ENCODE data around the gene IFI44. TPM values are rescaled to one million over a fixed set of nuclear protein-coding genes. Genes with fewer than 3 reads are reported as not detected.

The IFI44 gene
- total RNA-seq, 2 experiments from 2014 or later, result 43.1 to 55.4 TPM

DNA sequence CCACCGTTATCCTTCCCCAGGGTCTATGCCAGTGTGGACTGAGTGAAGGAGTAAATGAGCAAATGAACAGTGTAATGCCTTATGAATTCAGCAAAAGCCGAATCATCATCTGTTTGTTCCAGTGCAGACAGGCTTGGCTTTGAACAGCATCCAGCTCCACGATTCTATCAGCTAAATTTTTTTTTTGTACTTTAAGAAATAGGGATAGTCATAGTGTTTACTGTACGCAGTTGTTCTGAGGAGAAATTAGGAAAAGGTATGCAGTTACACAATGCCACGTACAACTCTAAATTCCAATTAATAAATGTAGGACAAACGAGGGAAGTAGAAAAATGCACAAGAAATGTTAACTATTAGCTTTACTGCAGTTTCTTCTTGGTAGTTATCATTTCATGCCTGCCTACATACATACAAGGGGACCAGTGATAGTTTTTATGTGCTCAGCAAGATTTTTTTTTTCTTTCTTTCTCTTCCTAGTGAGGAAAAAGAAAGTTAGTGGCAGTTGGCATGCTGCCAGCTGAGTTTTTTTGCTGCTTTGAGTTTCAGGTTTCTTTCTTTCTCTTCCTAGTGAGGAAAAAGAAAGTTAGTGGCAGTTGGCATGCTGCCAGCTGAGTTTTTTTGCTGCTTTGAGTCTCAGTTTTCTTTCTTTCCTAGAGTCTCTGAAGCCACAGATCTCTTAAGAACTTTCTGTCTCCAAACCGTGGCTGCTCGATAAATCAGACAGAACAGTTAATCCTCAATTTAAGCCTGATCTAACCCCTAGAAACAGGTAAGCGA lies 29.6 kb upstream of the IFI44 start, which contains the start of gene IFI44L:
TSS of gene IFI44L (plus strand) at position 646 of the 777 bp plus-strand sequence. CDS start 7,468 bp downstream, outside the sequence.
- peak within 1 kb of the TSS; percentile 98 for H3K27ac Mint-ChIP-seq
- H3K36me3 Mint-ChIP-seq (ENCODE audit: low read depth), result peaks cover 23% of the 10 kb centered on the region
- ATAC-seq (peak; percentile 48), DNase-seq (peak; percentile 84)
- no peaks in the 10 kb centered on the region for H3K27me3 Mint-ChIP-seq
- H3K9me3 Mint-ChIP-seq (ENCODE audit: low read depth), result no peaks in the 10 kb centered on the region
- peaks cover 57% of the 10 kb centered on the region for H3K4me1 Mint-ChIP-seq
- intact Hi-C loops (cut with DNase I, micrococcal nuclease), result loop anchor here (1.0 to 10.0 kb wide), 6 partner anchors 29 to 845 kb away; partner anchors contain the start of genes IFI44 (in 2 of the 2), FUBP1 (in 1 of the 2) and MIGA1 (in 1 of the 2)
- ChIA-PET CTCF (interaction anchor here (0.6 to 2.5 kb wide), 12 partner anchors 9 to 869 kb away, joined by 3 to 23 read pairs (median 5); partner anchors contain the start of gene IFI44), POLR2A (interaction anchor here (0.7 kb wide), 1 partner anchor 12 kb away, joined by 5 read pairs; no protein-coding TSS in a partner anchor)
- H3K4me3 Mint-ChIP-seq, result peak within 1 kb of the TSS; percentile 89

DNA sequence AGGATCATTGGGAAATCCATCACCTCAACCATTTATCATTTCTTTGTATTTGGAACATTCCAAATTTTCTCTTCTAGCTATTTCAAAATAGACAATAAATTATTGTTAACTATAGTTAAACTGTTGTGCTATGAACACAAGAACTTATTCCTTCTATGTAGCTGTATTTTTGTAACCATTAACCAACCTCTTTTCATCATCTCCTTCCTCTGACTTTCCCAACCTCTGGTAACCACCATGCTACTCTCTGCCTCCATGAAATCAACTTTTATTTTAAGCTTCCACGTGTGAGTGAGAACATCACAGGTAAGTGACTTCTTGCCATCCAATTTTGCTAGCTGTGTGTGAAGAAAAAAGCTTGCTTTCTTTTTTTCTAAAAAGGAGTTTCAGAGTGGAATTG lies 29.0 kb upstream of the IFI44 start:
- intact Hi-C loops (cut with DNase I, micrococcal nuclease), result loop anchor here (1.0 to 10.0 kb wide), 3 partner anchors 29 to 846 kb away; partner anchors contain the start of genes IFI44 (in 2 of the 2), FUBP1 (in 1 of the 2) and MIGA1 (in 1 of the 2)
- POLR2A ChIA-PET, result no interaction called here
- ATAC-seq (no peak), DNase-seq (no peak)
- Mint-ChIP-seq H3K4me3 (peak overlapping the region; percentile 89), H3K9me3 (ENCODE audit: low read depth) (no peaks in the 10 kb centered on the region), H3K27me3 (no peaks in the 10 kb centered on the region), H3K27ac (peak overlapping the region; percentile 98), H3K4me1 (peaks cover 61% of the 10 kb centered on the region), H3K36me3 (ENCODE audit: low read depth) (peaks cover 24% of the 10 kb centered on the region)
- CTCF ChIA-PET, result interaction anchor here (0.7 to 2.5 kb wide), 9 partner anchors 9 to 489 kb away, joined by 3 to 23 read pairs (median 5); partner anchors contain the start of gene IFI44

GRCh38 chr1:78622548-78622947 lies 27.1 kb upstream of the IFI44 start:
- H3K27ac Mint-ChIP-seq, result peak overlapping the region; percentile 82
- no peaks in the 10 kb centered on the region for H3K27me3 Mint-ChIP-seq
- peaks cover 31% of the 10 kb centered on the region for H3K36me3 Mint-ChIP-seq (ENCODE audit: low read depth)
- no peak for DNase-seq
- ChIA-PET CTCF (interaction anchor here (0.6 to 2.7 kb wide), 12 partner anchors 11 to 1094 kb away, joined by 3 to 19 read pairs (median 4); partner anchors contain the start of gene IFI44), POLR2A (no interaction called here)
- H3K4me3 Mint-ChIP-seq, result peak overlapping the region; percentile 89
- ATAC-seq, result peak; percentile 38
- intact Hi-C loops (cut with DNase I, micrococcal nuclease), result loop anchor here in 1 of 2 experiments (10.0 kb wide), 1 partner anchor 848 kb away; the partner anchor contains the start of gene MIGA1
- no peaks in the 10 kb centered on the region for H3K9me3 Mint-ChIP-seq (ENCODE audit: low read depth)
- peaks cover 72% of the 10 kb centered on the region for H3K4me1 Mint-ChIP-seq

DNA sequence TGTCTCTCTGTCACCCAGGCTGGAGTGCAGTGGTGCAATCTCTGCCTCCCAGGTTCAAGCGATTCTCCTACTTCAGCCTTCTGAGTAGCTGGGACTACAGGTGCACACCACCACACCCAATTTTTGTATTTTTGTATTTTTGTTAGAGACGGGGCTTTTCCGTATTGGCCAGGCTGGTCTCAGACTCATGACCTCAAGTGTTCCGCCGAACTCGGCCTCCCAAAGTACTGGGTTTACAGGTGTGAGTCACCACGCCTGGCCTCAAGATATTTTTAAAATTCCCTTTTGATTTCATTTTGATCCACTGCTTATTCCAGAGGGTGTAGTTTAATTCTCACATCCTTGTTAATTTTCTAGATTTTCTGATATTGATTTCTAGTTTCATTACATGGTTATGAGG lies 25.6 kb upstream of the IFI44 start:
- peaks cover 38% of the 10 kb centered on the region for H3K36me3 Mint-ChIP-seq (ENCODE audit: low read depth)
- POLR2A ChIA-PET, result no interaction called here

DNA sequence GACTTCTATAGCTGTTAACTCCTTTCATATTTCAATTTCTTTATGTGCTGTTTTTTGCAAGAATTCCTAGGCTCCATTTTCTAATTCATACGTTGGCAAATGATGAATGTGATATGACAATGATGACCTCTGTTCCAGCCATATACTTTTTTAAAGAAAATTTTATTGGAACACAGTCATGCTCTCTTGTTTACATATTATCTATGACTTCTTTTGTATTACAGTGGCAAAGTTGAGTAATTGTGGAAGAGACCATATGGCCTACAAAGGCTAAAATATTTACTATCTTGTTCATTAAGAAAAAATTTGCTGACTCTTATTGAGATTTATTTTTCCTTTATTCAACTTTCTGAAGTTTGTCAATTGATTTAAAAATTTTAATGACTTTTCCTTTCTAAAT lies 22.3 kb upstream of the IFI44 start:
- ChIA-PET CTCF (interaction anchor here (0.8 to 1.8 kb wide), 9 partner anchors 9 to 53 kb away, joined by 3 to 15 read pairs (median 4); partner anchors contain the start of gene IFI44), POLR2A (interaction anchor here (0.6 kb wide), 1 partner anchor 650 kb away, joined by 3 read pairs; no protein-coding TSS in a partner anchor)
- Mint-ChIP-seq H3K27me3 (no peaks in the 10 kb centered on the region), H3K9me3 (ENCODE audit: low read depth) (no peaks in the 10 kb centered on the region), H3K4me1 (peaks cover 48% of the 10 kb centered on the region), H3K27ac (no peak overlapping the region), H3K4me3 (no peak overlapping the region), H3K36me3 (ENCODE audit: low read depth) (peaks cover 33% of the 10 kb centered on the region)
- intact Hi-C loops (cut with DNase I, micrococcal nuclease), result loop anchor here in 1 of 2 experiments (10.0 kb wide), 1 partner anchor 853 kb away; the partner anchor contains the start of gene MIGA1
- ATAC-seq (no peak), DNase-seq (no peak)

More for the DNA sequence above, 25.6 kb upstream of the IFI44 start:
- Mint-ChIP-seq H3K27me3 (no peaks in the 10 kb centered on the region), H3K4me1 (peaks cover 68% of the 10 kb centered on the region), H3K4me3 (peak overlapping the region; percentile 89), H3K27ac (peak overlapping the region; percentile 11), H3K9me3 (ENCODE audit: low read depth) (no peaks in the 10 kb centered on the region)
- intact Hi-C loops (cut with DNase I, micrococcal nuclease), result loop anchor here in 1 of 2 experiments (10.0 kb wide), 1 partner anchor 849 kb away; the partner anchor contains the start of gene MIGA1
- DNase-seq (peak; percentile 35), ATAC-seq (no peak)
- CTCF ChIA-PET, result interaction anchor here (0.9 to 2.7 kb wide), 4 partner anchors 10 to 52 kb away, joined by 3 to 19 read pairs (median 3); partner anchors contain the start of gene IFI44

DNA sequence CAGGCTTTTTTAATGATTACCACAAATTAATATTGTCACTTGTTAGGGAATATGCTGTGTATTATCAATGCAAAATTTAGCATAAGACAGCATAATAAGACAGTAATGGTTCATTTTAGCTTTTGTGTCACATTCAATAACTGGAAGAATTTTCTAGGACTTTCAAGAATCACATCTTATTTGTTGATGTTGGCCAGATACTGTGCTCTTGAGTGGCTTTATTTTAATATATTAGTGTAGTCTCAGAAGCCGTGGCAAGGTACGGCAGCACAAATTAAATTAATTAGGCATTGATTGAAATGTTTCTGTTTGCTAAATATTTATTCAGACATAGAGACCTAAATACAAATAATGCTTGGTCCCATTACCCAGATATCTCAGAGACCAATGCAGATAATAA lies 19.0 kb upstream of the IFI44 start:
- intact Hi-C loops (cut with DNase I, micrococcal nuclease), result no loop called here
- Mint-ChIP-seq H3K27me3 (no peaks in the 10 kb centered on the region), H3K36me3 (ENCODE audit: low read depth) (peaks cover 17% of the 10 kb centered on the region), H3K27ac (no peak overlapping the region), H3K4me1 (peaks cover 21% of the 10 kb centered on the region), H3K4me3 (no peak overlapping the region), H3K9me3 (ENCODE audit: low read depth) (peaks cover 5% of the 10 kb centered on the region)
- CTCF ChIA-PET, result interaction anchor here (1.9 kb wide), 1 partner anchor 13 kb away, joined by 8 read pairs; no protein-coding TSS in a partner anchor
- ATAC-seq, result no peak
- POLR2A ChIA-PET, result no interaction called here
- DNase-seq, result no peak

GRCh38 chr1:78633209-78633608 lies 16.4 kb upstream of the IFI44 start:
- H3K27me3 Mint-ChIP-seq, result no peaks in the 10 kb centered on the region
- H3K9me3 Mint-ChIP-seq (ENCODE audit: low read depth), result peaks cover 5% of the 10 kb centered on the region
- CTCF ChIA-PET, result interaction anchor here (0.6 to 1.4 kb wide), 3 partner anchors 11 to 646 kb away, joined by 3 to 4 read pairs (median 4); no protein-coding TSS in a partner anchor
- peaks cover 13% of the 10 kb centered on the region for H3K36me3 Mint-ChIP-seq (ENCODE audit: low read depth)
- peaks cover 8% of the 10 kb centered on the region for H3K4me1 Mint-ChIP-seq
- H3K27ac Mint-ChIP-seq, result no peak overlapping the region
- DNase-seq (no peak), ATAC-seq (no peak)
- no peak overlapping the region for H3K4me3 Mint-ChIP-seq
- intact Hi-C loops (cut with DNase I, micrococcal nuclease), result no loop called here
- POLR2A ChIA-PET, result no interaction called here

- Mint-ChIP-seq H3K36me3 (ENCODE audit: low read depth) (peaks cover 36% of the 10 kb centered on the region), H3K9me3 (ENCODE audit: low read depth) (peaks cover 8% of the 10 kb centered on the region), H3K4me3 (no peak overlapping the region), H3K27ac (no peak overlapping the region), H3K4me1 (peaks cover 18% of the 10 kb centered on the region), H3K27me3 (no peaks in the 10 kb centered on the region)
- DNase-seq (no peak), ATAC-seq (no peak)
- ChIA-PET POLR2A (no interaction called here), CTCF (interaction anchor here (1.3 kb wide), 1 partner anchor 33 kb away, joined by 3 read pairs; no protein-coding TSS in a partner anchor)
- intact Hi-C loops (cut with DNase I, micrococcal nuclease), result no loop called here
Observed at GRCh38 chr1:78640462-78640861, 9.2 kb upstream of the IFI44 start.

DNA sequence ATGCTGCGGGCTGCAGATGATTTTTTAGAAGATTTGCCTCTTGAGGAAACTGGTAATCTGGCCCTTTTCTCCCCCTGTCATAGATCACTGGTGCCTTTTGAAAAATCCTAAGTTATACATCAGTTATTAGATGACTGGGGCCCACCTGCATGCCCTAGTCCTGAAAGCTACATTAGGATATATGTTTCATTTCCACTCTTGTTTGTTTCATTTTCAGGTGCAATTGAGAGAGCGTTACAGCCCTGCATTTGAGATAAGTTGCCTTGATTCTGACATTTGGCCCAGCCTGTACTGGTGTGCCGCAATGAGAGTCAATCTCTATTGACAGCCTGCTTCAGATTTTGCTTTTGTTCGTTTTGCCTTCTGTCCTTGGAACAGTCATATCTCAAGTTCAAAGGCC lies 8.1 kb upstream of the IFI44 start:
- ChIA-PET CTCF (interaction anchor here (1.3 kb wide), 1 partner anchor 32 kb away, joined by 3 read pairs; no protein-coding TSS in a partner anchor), POLR2A (no interaction called here)
- Mint-ChIP-seq H3K27ac (no peak overlapping the region), H3K9me3 (ENCODE audit: low read depth) (peaks cover 12% of the 10 kb centered on the region), H3K4me1 (peaks cover 29% of the 10 kb centered on the region), H3K36me3 (ENCODE audit: low read depth) (peaks cover 34% of the 10 kb centered on the region), H3K4me3 (no peak overlapping the region), H3K27me3 (no peaks in the 10 kb centered on the region)
- intact Hi-C loops (cut with DNase I, micrococcal nuclease), result no loop called here
- ATAC-seq, result no peak
- DNase-seq, result no peak

- DNase-seq, result no peak
- Mint-ChIP-seq H3K4me3 (no peak overlapping the region), H3K9me3 (ENCODE audit: low read depth) (peaks cover 27% of the 10 kb centered on the region), H3K36me3 (ENCODE audit: low read depth) (peaks cover 45% of the 10 kb centered on the region), H3K27ac (peak overlapping the region; percentile 51), H3K4me1 (peaks cover 45% of the 10 kb centered on the region), H3K27me3 (no peaks in the 10 kb centered on the region)
- POLR2A ChIA-PET, result no interaction called here
- ATAC-seq, result no peak
- intact Hi-C loops (cut with DNase I, micrococcal nuclease), result no loop called here
- CTCF ChIA-PET, result interaction anchor here (0.9 to 1.2 kb wide), 2 partner anchors 17 to 27 kb away, joined by 3 to 4 read pairs; no protein-coding TSS in a partner anchor
Observed at GRCh38 chr1:78645723-78646122, 3.9 kb upstream of the IFI44 start.

DNA sequence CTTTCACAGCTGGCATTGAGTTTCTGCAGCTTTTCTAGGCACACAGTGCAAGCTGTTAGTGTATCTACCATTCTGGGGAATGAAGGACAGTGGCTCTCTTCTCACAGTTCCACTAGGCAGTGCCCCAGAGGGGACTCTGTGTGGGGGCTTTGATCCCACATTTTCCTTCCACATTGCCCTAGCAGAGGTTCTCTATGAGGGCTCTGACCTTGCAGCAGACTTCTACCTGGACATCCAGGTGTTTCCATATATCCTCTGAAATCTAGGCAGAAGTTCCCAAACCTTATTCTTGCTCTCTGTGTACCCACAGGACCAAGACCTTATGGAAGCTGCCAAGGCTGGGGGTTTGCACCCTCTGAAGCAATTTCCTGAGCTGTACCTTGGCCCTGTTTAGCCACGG lies 2.4 kb upstream of the IFI44 start:
- peaks cover 34% of the 10 kb centered on the region for H3K36me3 Mint-ChIP-seq (ENCODE audit: low read depth)
- POLR2A ChIA-PET, result no interaction called here
- no peak for ATAC-seq
- intact Hi-C loops (cut with DNase I, micrococcal nuclease), result no loop called here
- H3K4me3 Mint-ChIP-seq, result no peak overlapping the region
- peaks cover 27% of the 10 kb centered on the region for H3K9me3 Mint-ChIP-seq (ENCODE audit: low read depth)
- CTCF ChIA-PET, result no interaction called here
- H3K4me1 Mint-ChIP-seq, result peaks cover 54% of the 10 kb centered on the region
- no peak for DNase-seq
- no peaks in the 10 kb centered on the region for H3K27me3 Mint-ChIP-seq
- no peak overlapping the region for H3K27ac Mint-ChIP-seq
